ENCODE measurements around the gene HELZ2.
"Not testable (repeated sequence)": the region's sequence is repeated elsewhere in the genome, so short reads cannot be mapped to it uniquely, and the experiment has no call there.

Gene HELZ2

GRCh38 chr20:63574156-63574828 is at the start of gene HELZ2:
Gene HELZ2, minus strand, starts transcription at chr20:63574239. Its CDS starts 1,854 bp downstream, at chr20:63572385.
- DNase-seq (ENCODE audit: low read depth, low spot score) = no peak

GRCh38 chr20:63622732-63623131 is 48.7 kb upstream of the HELZ2 start:
- no peak for DNase-seq (ENCODE audit: low read depth, low spot score)

- DNase-seq (ENCODE audit: low read depth, low spot score) = no peak
Measured at GRCh38 chr20:63622096-63622495, 48.1 kb upstream of the HELZ2 start.

- no peak for DNase-seq (ENCODE audit: low read depth, low spot score)
Measured at GRCh38 chr20:63620991-63621390, 47.0 kb upstream of the HELZ2 start.

GRCh38 chr20:63619505-63619904 is 45.5 kb upstream of the HELZ2 start:
- no peak for DNase-seq (ENCODE audit: low read depth, low spot score)

GRCh38 chr20:63619086-63619485 is 45.0 kb upstream of the HELZ2 start:
- no peak for DNase-seq (ENCODE audit: low read depth, low spot score)

GRCh38 chr20:63618291-63618980 is 44.4 kb upstream of the HELZ2 start:
- no peak for DNase-seq (ENCODE audit: low read depth, low spot score)

GRCh38 chr20:63617876-63618265 is 43.8 kb upstream of the HELZ2 start:
- DNase-seq (ENCODE audit: low read depth, low spot score) = no peak

- no peak for DNase-seq (ENCODE audit: low read depth, low spot score)
Measured at GRCh38 chr20:63617092-63617875, 43.2 kb upstream of the HELZ2 start.

- DNase-seq (ENCODE audit: low read depth, low spot score) = not testable (repeated sequence)
Measured at GRCh38 chr20:63613863-63614594, 40.0 kb upstream of the HELZ2 start.

- no peak for DNase-seq (ENCODE audit: low read depth, low spot score)
Measured at GRCh38 chr20:63612276-63612931, 38.4 kb upstream of the HELZ2 start.

GRCh38 chr20:63611646-63612045 is 37.6 kb upstream of the HELZ2 start:
- DNase-seq (ENCODE audit: low read depth, low spot score) = no peak

GRCh38 chr20:63610581-63611435 is 36.8 kb upstream of the HELZ2 start:
- DNase-seq (ENCODE audit: low read depth, low spot score) = no peak

GRCh38 chr20:63606686-63607085 is 32.6 kb upstream of the HELZ2 start:
- no peak for DNase-seq (ENCODE audit: low read depth, low spot score)

GRCh38 chr20:63602321-63602720 is 28.3 kb upstream of the HELZ2 start:
- no peak for DNase-seq (ENCODE audit: low read depth, low spot score)

- DNase-seq (ENCODE audit: low read depth, low spot score) = not testable (repeated sequence)
Measured at GRCh38 chr20:63601679-63602078, 27.6 kb upstream of the HELZ2 start.

GRCh38 chr20:63599396-63600050 is 25.5 kb upstream of the HELZ2 start:
- no peak for DNase-seq (ENCODE audit: low read depth, low spot score)

- no peak for DNase-seq (ENCODE audit: low read depth, low spot score)
Measured at GRCh38 chr20:63598479-63599395, 24.7 kb upstream of the HELZ2 start.
